Activated CD4-positive, CD25-positive, alpha-beta regulatory T cell treated with anti-CD3 and anti-CD28 coated beads, Interleukin-2, amount 50 U/mL, for 24 hours (primary cell): ENCODE measurements around the gene ARHGAP20.

ENCODE experiments used
- ATAC-seq, 2 donors: fragments of 150-1000 bp; cut with Tn5 transposase; one replicate each; pipeline ENCODE4 v1.10.0; 2021; ENCODE audit warnings: mild to moderate bottlenecking in 1 of 2, moderate library complexity in 1 of 2

Gene ARHGAP20

DNA sequence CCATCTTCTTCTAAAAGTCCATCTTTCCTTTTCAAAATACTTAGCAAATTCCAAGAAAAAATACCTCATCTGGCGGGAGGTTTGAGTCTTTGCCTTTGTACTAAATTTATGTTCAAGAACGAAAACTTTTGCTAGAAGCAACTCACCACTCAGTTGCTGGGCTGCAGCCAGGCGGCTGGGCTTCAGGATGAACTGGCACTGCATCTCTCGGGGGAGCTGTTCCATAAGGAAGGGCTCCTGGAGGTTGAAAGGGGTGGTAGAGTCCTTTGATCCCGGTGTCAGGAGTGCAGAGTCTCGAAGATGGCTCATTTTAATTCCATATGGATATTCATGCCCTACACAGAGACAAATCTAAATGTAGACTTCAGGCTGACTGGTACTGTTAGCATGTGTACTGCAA lies 105.8 kb downstream of the ARHGAP20 start:
- ATAC-seq = no peak

DNA sequence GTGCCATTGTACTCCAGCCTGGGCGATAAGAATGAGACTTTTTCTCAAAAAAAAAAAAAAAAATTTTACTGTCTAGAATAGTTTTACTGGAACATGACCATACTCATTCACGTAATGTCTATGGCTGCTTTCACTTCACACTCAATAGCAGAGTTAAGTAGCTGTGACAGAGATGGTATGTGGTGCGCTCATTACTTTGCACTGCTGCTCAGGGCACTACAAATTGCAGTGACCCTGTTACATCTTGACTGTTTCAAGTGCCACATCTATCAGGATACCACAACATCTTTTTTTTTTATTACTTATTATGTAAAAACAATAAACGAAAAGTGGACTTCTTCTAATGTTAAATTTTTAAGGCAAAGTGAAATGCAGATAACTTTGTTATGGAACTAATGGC lies 110.3 kb downstream of the ARHGAP20 start:
- ATAC-seq = no peak

DNA sequence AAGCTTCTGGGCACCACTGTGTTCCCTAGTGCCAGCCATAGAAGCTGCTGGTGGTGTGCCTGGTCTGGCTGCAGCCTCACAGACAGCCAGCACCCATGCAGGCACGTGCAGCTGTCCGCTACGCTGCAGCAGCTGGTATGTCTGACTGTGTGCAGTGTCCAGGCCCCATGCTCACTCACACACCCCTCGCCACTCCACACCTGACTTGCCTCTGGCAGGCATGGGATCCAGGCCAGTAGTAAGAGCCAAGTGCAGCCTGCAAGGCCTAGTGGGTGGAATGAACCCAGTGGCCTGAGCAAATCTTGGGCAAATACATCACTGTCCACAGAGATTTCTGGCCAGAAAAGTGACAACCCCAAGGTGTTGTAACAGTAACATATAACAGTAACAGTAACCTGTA lies 111.9 kb downstream of the ARHGAP20 start:
- no peak for ATAC-seq

DNA sequence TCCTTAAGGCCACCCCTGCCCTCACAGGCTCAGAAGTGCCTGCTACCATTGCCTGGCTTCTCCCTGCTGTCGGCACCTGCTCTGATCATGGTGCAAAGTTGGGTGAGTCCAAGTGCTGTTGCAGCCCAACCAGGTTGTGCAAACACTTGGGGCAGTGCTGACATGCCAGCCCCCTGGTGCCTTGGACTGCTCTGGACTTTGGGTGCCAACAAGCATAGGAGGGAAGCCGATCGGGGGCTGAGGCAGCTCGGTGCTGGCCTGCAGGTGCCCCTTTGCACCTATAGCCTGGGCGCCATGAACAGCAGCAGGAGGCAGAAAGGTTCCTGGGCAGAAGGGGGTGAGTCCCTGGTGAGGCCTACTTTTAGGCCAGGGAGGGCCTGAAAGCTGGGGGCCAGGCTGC lies 113.0 kb downstream of the ARHGAP20 start:
- no peak for ATAC-seq

DNA sequence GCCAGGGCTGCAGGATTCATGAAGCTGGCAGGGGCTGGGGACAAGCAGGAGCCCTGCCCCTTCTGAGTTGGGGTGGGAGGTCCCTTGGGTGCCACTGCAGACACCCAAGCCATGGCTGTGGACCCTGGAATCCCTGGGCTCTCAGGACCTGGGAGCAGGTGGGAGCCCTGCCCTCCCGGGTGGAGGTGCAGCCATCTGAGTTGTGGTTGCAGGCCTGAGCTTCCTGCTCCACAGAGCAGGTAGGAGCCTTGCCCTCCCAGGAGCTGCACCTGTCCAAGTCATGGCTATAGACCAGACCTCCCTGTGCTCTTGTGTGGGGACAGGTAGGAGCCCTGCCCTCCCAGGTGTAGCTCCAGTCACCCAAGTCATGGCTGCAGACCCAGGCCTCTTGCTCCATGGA lies 113.5 kb downstream of the ARHGAP20 start:
- no peak for ATAC-seq

DNA sequence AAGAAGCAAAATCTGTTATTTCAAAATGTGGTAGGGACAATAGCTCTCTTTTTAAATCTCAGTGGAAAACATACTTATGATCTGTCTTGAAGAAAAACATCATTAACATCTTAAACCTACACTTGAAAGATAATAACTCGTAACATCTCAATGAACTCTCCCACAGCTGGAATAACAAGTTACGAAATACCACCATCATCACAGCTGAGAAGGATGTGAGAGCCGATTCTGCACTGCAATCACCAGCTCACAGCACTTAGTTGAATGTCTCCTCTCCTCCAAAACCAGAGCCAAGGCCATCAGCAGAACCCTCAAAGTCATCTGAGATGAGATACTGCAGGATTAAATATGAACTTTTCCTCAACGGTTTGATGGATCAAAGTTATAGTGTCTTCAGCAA lies 124.3 kb downstream of the ARHGAP20 start:
- no peak for ATAC-seq

DNA sequence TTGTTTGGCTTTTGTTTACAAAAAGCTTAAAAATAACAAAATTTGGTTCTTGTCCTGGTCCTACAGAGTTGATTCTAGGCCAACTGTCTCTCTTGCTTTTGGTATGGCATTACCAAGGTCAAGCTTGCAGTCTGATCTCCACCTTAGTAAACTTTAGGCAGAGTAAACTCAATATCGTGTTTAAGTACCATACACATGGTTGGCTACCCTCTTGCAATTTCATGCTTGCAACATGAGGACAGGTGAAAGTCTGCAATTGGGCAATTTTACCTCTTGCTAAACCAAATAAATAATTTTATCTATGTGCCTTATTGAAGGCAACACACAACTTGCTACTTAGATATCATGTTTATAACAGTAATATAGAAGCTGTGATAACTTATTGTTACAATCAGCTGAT lies 125.1 kb downstream of the ARHGAP20 start:
- no peak for ATAC-seq

DNA sequence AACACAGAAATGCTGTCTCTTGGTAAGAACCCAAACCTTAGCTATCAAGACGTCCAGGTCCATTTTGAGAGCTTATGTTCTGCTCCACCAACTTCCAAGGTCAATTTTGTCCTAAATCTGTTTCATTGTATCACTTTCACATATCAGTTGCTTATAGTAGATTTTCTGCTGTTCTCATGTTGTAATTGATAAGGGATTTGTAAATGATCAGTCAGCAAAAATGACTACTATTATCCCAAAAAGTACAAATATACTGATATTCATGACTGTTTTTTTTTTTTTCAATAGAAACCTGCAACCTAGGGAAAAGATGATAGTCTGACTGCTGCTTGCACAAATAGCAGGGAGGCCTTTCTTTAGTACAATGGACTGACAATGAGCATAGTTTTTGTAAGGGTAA lies 128.1 kb downstream of the ARHGAP20 start:
- ATAC-seq = no peak

DNA sequence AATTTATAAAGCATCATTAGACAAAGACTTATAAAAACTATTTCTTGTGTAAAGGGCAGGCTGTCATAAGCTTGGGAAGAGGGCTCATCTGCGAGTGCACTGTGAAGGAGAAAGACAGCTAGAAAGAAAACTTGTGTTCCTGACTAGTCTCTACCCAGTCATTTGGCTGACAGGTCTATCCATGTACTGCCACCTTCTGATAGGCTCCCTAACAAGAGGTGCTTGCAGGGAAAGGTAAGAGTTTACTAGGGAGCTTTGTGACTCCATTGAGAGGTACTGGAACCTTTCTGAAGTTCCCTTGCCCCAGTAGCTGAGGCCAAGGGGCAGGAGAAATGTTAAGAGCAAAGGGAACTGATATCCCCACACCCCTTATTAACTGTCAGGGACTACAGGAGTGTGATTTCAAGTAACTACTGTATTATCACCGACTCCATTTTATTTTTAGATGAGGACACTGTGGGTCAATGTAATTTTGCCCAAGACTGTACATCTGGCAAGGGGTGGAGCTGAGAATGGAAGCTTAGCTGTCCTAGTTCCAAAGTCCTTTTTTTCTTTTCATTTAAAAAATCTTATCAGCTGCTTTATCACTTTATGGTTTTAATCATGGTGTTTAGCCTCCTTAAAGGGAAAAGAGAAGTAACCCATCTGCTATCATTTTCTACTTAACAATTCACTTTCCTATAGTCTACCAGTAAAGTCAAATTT lies 129.4 kb downstream of the ARHGAP20 start:
- ATAC-seq = no peak

DNA sequence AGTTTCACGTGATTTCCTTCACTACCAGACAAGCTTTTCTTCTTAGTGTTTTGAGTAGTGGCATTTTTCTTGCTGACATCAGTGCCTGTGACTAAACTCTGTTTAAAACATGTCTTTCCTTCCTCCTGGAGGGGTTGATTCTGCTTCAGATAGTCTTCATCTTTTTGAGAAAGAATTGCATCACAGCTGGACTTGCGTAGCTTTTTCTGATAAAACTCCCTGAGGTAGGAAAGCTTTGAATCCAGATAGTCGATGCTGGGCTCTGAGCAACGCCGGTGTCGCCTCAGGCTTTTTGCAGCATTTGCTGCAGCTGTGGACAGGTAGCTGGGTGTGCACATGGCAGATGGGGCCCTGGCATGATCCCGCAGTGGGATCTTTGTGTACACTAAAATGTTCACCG lies 131.7 kb downstream of the ARHGAP20 start:
- ATAC-seq = no peak

DNA sequence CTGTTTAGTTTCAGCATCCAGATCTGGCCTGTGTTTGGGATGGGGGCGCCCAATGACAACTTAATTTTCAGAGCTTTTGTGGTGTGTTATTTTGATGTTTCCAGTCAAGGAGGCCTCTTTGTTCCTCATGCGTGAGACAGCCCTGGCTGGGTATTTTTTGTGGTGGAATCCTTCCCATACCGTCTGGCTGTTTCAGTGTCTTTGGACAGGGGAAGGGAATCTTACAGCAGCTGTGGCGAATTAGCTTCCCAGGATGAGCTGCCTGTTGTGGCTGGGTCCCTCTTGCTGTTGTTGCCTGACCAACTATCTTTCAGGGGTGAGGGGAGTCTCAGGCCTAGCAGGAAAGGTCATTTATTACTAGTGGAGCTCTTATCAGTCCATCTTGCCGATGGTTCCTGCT lies 138.8 kb downstream of the ARHGAP20 start:
- ATAC-seq = no peak

DNA sequence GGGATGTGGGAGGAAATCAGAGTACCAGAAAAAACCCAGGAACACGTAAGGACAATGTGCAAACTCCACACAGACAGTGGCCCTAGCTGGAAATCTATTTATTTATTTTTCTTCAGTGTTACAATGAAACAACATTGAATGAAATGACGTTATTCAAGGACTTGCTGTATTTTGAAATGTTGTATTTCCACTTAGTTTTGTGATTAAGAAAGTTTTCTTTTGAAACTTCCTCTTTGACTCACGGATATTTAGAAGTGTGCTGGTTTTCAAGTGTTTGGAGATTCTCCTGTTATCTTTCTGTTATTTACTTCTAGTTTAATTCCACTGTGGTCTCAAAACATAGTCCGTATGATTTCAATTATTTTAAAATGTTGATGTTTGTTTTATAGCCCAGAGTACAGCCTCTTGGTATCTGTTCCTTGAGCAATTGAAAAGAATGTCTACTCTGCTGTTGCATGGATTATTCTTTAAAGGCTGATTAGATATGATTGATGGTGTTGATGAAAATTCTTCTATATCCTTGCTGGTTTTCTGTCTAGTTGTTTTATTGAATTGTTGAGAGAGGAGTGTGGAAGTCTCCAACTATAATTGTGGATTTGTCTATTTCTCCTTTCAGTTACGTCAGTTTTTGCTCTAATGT lies 141.0 kb downstream of the ARHGAP20 start:
- ATAC-seq = no peak

DNA sequence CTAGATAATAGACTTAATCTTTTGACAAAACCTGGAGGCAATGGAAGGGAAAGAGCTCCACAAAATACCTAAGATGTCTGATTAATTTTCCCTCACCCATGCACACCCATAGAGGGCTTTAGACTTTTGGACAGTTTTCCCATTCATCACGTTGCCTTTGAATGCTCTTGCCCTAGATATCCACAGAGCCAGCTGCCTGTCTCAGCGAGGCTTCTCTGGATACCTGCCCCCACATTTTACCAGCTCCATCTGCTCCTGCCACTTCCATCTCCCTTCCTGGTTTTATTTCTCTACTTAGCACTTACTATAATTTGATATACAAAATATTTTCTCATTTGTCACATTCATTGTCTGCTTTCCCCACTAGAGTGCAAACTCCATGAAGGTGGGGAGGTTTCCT lies 145.7 kb downstream of the ARHGAP20 start:
- ATAC-seq = no peak

DNA sequence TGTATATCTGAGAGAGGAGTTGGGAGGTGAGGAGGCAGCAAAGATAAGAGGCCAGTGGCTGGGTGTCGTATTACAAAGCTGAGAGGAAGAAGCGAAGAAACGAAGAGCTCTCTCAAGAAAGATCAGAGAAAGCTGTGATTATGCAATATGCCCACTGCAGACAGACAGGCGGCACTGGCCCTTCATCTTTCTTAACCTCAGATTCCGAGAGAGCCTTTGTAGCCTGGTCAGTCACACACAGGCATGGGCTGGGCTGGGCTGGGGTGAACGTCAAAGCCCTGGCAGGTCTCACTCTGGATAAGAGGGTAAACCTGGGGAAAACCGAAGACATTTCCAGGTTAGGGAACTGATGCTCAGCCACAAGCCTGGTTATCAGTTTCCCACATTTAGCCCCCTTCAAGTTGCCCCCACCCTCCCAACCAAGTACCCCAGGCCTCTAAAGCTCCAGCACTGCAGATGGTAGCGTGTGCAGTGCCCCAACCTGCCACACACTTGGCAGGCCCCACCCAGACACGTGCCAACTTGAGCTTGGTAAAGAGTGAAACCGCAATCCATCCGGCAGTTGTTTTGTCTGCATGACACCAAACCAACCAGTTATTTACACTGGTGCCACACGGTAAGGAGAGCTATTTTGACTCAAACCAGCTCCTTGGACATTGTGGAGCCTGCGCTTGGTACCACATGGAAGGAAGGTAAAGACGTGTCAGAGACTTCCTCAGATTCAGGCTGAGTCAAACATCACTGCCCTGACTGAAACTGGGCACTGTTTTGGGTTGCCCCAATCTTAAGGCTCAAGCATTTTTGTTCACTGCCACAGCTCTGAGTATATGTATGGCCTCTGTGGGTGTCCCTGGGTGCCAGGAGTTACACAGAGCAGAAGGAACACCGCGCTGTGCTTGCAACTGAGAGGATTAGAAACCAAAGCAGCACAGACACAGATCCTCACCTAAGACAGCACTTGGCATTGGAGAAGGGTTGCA lies 146.6 kb downstream of the ARHGAP20 start:
- ATAC-seq = peak in 1 of 2 donors; percentile 17

DNA sequence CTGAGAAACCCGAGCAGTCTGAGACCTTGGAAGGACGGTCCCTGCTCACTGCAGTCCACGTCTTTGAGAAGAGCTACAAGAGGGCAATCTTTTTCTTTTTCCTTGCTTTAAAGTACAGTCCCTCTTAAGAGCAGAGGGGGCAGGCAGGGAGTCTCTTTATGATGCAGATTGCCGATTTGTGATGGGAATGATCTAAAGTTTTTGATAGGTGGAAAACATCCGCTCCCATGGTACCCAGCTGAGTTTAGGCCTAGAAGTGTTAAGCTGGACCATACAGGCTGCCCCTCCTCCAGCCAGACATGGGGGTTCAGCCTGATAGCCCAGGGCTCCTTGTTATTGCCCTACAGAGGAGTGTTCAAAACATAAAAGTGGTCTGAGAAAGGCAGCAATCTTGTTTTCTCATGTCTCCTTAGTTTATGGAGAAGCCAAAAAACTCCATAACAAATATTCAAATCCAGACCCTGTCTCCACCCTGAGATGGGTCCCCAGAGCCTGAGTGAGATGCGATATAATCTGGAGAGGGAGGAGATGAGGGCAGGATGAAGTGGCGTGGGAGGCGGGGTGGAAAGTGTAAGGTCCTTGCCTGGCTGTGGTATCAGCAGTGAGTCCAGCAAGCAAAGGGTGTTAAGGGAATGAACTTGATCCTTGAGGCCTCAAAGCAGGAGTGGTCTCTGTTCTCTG lies 147.4 kb downstream of the ARHGAP20 start:
- no peak for ATAC-seq

DNA sequence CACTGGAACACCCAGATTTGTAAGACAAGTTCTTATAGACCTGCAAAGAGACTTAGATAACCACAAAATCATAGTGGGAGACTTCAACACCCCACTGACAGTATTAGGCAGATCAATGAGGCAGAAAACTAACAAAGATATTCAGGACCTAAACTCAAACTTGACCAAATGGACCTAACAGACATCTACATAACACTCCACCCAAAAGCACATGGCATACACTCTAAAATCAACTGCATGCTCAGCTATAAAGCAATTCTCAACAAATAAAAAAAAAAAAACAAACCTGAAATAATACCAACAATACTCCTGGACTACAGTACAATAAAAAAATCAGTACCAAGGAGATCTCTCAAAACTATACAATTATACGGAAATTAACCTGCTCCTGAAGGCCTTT lies 167.5 kb downstream of the ARHGAP20 start:
- ATAC-seq = no peak

DNA sequence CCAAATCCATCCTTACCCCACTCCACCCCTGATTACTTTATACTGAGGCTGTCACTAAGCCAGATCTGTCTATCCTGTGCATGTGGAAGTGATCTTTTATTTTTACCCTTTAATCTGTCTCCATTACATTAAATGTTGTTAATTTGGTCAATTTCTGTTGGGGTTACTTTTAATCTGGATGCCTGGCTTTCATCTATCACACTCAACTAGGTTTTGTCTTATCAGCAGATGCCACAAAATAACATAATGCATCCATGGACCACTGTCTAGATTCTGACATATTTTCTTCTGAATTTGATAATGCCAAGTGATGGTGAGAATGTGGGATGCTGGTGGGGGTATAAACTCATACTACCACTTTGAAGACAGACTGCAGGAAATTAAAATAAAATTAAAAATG lies 174.1 kb downstream of the ARHGAP20 start:
- ATAC-seq = no peak

DNA sequence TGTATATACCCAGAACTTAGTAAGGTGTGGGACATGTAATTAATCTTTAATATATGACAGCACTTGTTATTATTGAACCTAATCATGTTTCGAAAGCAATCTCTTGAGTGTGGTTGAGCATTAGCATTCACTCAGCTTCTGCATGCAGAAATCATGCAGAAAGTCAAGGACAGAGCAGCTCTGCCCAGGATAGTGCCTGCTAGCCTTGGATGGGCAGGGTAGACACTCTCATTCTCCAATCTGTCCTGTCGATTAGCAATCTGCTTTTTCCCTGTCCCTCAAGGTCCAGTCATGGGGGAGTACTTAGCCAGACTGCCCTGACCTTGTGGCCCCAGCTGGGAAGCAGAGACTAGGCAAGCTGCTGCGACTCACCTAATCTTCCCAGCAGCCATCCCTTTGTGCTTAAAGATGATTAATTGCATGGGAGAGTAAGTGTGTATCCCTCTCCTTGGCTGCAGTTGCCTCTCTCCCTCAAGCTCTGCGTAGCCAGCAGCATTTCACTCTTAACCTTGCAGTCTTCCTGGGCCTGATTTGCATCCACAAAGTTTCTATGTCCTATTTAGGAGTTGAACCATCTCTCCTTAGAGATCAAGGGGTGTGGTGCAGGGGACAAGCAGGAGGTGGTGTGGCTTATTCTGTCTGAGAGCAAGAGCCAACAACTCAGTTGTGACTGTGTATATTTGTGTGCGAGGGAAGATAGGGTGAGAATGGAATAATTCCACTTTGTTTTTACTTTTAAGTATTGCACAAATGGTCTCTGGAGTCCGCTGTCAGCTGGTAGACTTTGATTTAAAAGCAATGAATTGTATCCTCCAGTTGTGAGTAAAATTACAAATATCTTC lies 181.1 kb downstream of the ARHGAP20 start:
- no peak for ATAC-seq

DNA sequence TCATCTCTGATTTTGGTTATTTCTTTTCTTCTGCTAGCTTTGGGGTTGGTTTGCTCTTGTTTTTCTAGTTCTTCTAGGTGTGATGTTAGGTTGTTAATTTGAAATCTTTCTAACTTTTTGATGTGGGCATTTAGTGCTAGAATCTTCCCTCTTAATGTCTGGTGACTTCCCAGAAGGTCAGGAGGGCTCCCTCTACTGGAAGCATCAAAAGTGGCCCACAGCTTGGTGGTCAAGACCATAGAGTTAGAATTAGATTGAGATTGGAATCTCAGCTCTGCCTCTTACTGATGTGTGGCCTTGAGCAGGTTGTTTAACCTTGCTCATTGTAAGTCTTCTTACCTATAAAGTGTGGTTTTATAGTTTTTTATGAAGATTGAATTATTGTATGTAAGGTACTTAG lies 183.2 kb downstream of the ARHGAP20 start:
- ATAC-seq = no peak

DNA sequence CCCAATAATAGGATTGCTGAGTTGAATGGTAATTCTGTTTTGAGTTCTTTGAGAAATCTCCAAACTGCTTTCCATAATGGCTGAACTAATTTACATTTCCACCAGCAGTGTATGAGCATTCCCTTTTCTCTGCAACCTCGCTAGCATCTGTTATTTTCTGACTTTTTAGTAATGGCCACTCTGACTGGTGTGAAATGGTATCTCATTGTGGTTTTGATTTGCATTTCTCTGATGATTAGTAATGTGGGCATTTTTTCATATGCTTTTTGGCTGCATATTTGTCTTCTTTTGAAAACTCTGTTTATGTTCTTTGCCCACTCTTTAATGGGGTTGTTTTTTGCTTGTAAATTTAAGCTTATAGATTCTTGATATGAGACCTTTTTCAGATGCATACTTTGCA lies 185.1 kb downstream of the ARHGAP20 start:
- no peak for ATAC-seq
